Measurements from ENCODE around the gene RRM2.

DNA sequence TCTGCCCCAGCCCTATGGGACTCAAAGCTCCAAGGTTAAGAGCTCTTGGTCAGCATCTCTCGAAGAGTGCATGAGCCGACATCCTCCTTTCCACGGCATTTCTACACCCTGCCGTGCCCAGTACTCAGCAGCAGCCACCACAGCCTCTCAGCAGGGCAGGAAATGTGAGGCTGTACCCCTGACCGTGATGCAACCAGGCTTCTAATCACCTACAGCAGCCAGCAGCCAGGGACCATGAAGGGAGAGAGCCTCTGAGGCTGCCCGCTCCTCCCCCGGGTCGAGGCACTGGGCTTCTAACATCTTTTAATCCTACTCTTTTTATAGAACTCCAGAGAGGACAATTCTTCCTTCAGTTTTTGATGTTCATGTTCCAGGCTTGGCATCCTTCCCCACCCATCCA, 48.8 kb upstream of the RRM2 start:
- TF ChIP-seq CTCF (IDR thresholded peaks at IDR 0.05 in 8 of 11, conservative IDR thresholded peaks at IDR 0.05 in 3 of 11) (no peak), POLR2A (IDR thresholded peaks at IDR 0.05) (no peak), POLR2AphosphoS5 (IDR thresholded peaks at IDR 0.05) (no peak)
